Type B pancreatic cell (in vitro differentiated cells): ENCODE results near the gene INHBA. TPM values are rescaled to one million over a fixed set of nuclear protein-coding genes. Genes with fewer than 3 reads are reported as not detected.

Experiments
- DNase-seq: peaks from one replicate; pipeline ENCODE4 v3.0.0; 2021; ENCODE audit warnings: mixed read lengths; ENCODE audit not compliant: unreplicated experiment; ENCODE audit errors: extremely low spot score
- H3K27ac Mint-ChIP-seq: 2 replicates; pipeline ENCODE4 v1.8.0; 2021; ENCODE audit warnings: mild to moderate bottlenecking, mixed read lengths
- H3K27me3 Mint-ChIP-seq: 2 replicates; pipeline ENCODE4 v1.8.0; 2021; ENCODE audit warnings: mixed read lengths
- H3K36me3 Mint-ChIP-seq: 2 replicates; pipeline ENCODE4 v1.8.0; 2021; ENCODE audit warnings: mixed read lengths
- H3K4me1 Mint-ChIP-seq: one replicate; pipeline ENCODE4 v1.8.0; 2021; ENCODE audit warnings: mixed read lengths; ENCODE audit not compliant: unreplicated experiment
- H3K4me3 Mint-ChIP-seq: 2 replicates; pipeline ENCODE4 v1.8.0; 2021; ENCODE audit warnings: mild to moderate bottlenecking, mixed read lengths
- H3K9me3 Mint-ChIP-seq: 2 replicates; pipeline ENCODE4 v1.8.0; 2021; ENCODE audit warnings: mixed read lengths
- CTCF ChIP-seq: fragments of 200-600 bp; sonication (generic); conservative IDR thresholded peaks from 2 replicates; pipeline ENCODE4 v1.5.0; 2021; ENCODE audit warnings: antibody characterized with exemption, mild to moderate bottlenecking
- total RNA-seq: library from RNA; stranded (reverse); gene quantifications from 2 replicates; pipeline ENCODE4 v1.2.1, GENCODE V29; 2021; ENCODE audit warnings: low replicate concordance

The INHBA gene
- total RNA-seq, 1 donor from 2014 or later: 19.9 TPM

GRCh38 chr7:41744161-41744560 is 41.3 kb upstream of the INHBA start:
- H3K36me3 Mint-ChIP-seq: peaks cover 4% of the 10 kb centered on the region
- peaks cover 11% of the 10 kb centered on the region for H3K9me3 Mint-ChIP-seq
- H3K27ac Mint-ChIP-seq: no peak overlapping the region
- no peak for DNase-seq
- peaks cover 5% of the 10 kb centered on the region for H3K27me3 Mint-ChIP-seq
- H3K4me3 Mint-ChIP-seq: no peak overlapping the region
- no peak for TF ChIP-seq CTCF
- H3K4me1 Mint-ChIP-seq: no peaks in the 10 kb centered on the region

- no peak for TF ChIP-seq CTCF
- Mint-ChIP-seq H3K4me1 (peaks cover 4% of the 10 kb centered on the region), H3K9me3 (peaks cover 11% of the 10 kb centered on the region), H3K4me3 (no peak overlapping the region), H3K27me3 (peaks cover 5% of the 10 kb centered on the region), H3K36me3 (peaks cover 4% of the 10 kb centered on the region), H3K27ac (no peak overlapping the region)
- no peak for DNase-seq
Measured at GRCh38 chr7:41742401-41743020, 39.6 kb upstream of the INHBA start.

GRCh38 chr7:41738806-41739205 is 35.9 kb upstream of the INHBA start:
- no peak for TF ChIP-seq CTCF
- DNase-seq: no peak
- Mint-ChIP-seq H3K27ac (no peak overlapping the region), H3K4me1 (peaks cover 4% of the 10 kb centered on the region), H3K9me3 (peaks cover 10% of the 10 kb centered on the region), H3K36me3 (peaks cover 4% of the 10 kb centered on the region), H3K4me3 (no peak overlapping the region), H3K27me3 (peaks cover 19% of the 10 kb centered on the region)

DNA sequence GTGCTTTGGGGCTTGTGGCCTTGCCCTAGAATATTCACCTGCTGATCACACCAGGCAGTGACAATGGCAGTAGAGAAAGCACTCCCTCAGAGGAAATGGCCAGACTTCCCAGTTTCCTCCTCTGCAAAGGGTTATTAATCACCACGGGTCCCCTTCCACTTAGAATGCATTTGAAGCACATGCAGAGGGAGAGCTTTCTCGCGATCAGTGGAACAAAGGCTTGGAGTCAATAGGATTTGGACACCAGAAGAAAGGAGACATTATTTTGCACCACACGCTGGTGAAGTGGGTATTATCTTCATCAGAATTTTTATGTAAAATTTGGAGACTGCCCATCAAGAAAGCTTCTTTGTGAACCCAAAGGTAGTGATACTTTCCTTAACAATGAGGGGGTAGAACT is 35.4 kb upstream of the INHBA start:
- Mint-ChIP-seq H3K9me3 (peaks cover 6% of the 10 kb centered on the region), H3K4me3 (no peak overlapping the region)

DNA sequence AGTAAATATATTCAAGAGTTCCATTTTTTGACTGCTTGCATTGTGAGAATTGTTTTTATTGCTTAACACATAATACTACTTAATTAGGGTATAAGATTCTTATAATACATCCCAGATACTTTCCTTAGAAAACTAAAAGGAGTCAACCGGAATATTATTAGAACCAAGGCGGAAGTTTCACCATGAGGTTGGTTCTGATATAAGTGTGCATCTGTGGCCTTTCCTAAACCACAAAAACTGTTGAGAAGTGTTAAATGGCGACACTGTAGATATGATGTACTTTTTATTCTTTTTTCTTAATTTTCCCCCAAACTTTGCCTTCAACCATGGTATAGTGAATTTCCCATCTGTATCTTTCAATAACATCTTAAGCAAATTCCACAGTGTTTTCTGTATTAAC is 32.3 kb upstream of the INHBA start:
- no peaks in the 10 kb centered on the region for H3K36me3 Mint-ChIP-seq
- TF ChIP-seq CTCF: no peak
- no peak overlapping the region for H3K27ac Mint-ChIP-seq
- peaks cover 4% of the 10 kb centered on the region for H3K4me1 Mint-ChIP-seq
- H3K4me3 Mint-ChIP-seq: no peak overlapping the region
- H3K9me3 Mint-ChIP-seq: no peaks in the 10 kb centered on the region
- DNase-seq: no peak
- H3K27me3 Mint-ChIP-seq: peaks cover 21% of the 10 kb centered on the region

More for the DNA sequence above, 35.4 kb upstream of the INHBA start:
- Mint-ChIP-seq H3K27me3 (peaks cover 16% of the 10 kb centered on the region), H3K27ac (no peak overlapping the region), H3K36me3 (peaks cover 4% of the 10 kb centered on the region), H3K4me1 (peaks cover 4% of the 10 kb centered on the region)
- no peak for DNase-seq
- TF ChIP-seq CTCF: no peak
